Calu3 (cell line): ENCODE data around the gene CCDC136. TPM values are rescaled to one million over a fixed set of nuclear protein-coding genes. Genes with fewer than 3 reads are reported as not detected.

Source experiments
- BruUV-seq: library from RNA; stranded (reverse); fragments of 400-500 nt; replicated peaks from 2 replicates; lab custom pipeline; 2021; lab: Mats Ljungman, UMichigan
- CTCF ChIA-PET: fragments of 300-600 bp; sonication (Branson Sonifier 250); formaldehyde crosslinking; loops from one replicate; lab custom pipeline; 2022; ENCODE audit warnings: antibody characterized with exemption; lab: Charles Lee
- DNase-seq: peaks from one replicate; pipeline ENCODE4 v3.0.0; 2022
- H3K27ac Mint-ChIP-seq: one replicate; pipeline ENCODE4 v1.8.0; 2022; ENCODE audit warnings: mixed read lengths; ENCODE audit not compliant: unreplicated experiment
- H3K27me3 Mint-ChIP-seq: one replicate; pipeline ENCODE4 v1.8.0; 2022; ENCODE audit warnings: mixed read lengths; ENCODE audit not compliant: unreplicated experiment
- H3K36me3 Mint-ChIP-seq: one replicate; pipeline ENCODE4 v1.8.0; 2022; ENCODE audit warnings: mild to moderate bottlenecking, moderate library complexity, mixed read lengths; ENCODE audit not compliant: insufficient read depth, unreplicated experiment
- H3K4me1 Mint-ChIP-seq: one replicate; pipeline ENCODE4 v1.8.0; 2022; ENCODE audit warnings: mild to moderate bottlenecking, low read depth, mixed read lengths; ENCODE audit not compliant: unreplicated experiment
- H3K4me3 Mint-ChIP-seq: one replicate; pipeline ENCODE4 v1.8.0; 2022; ENCODE audit warnings: mild to moderate bottlenecking, low read depth, moderate library complexity, mixed read lengths; ENCODE audit not compliant: unreplicated experiment
- H3K9me3 Mint-ChIP-seq: one replicate; pipeline ENCODE4 v1.8.0; 2022; ENCODE audit warnings: low read depth, mixed read lengths; ENCODE audit not compliant: unreplicated experiment
- intact Hi-C: fragments of 100-400 bp; cut with micrococcal nuclease; formaldehyde crosslinking; loops from one replicate; pipeline ENCODE4 v1.10.0; 2022; ENCODE audit not compliant: unreplicated experiment
- total RNA-seq: library from RNA; stranded (reverse); gene quantifications from 2 replicates; pipeline ENCODE4 v1.2.3, GENCODE V29; 2022
- TF ChIP-seq, protein P1 (sequence below): fragments of 200-600 bp; IDR thresholded peaks from one replicate; pipeline ENCODE4 v1.8.0; 2022; ENCODE audit warnings: antibody characterized with exemption; ENCODE audit not compliant: unreplicated experiment

Gene CCDC136
- total RNA-seq, 1 experiment from 2014 or later, result 5.9 TPM

DNA sequence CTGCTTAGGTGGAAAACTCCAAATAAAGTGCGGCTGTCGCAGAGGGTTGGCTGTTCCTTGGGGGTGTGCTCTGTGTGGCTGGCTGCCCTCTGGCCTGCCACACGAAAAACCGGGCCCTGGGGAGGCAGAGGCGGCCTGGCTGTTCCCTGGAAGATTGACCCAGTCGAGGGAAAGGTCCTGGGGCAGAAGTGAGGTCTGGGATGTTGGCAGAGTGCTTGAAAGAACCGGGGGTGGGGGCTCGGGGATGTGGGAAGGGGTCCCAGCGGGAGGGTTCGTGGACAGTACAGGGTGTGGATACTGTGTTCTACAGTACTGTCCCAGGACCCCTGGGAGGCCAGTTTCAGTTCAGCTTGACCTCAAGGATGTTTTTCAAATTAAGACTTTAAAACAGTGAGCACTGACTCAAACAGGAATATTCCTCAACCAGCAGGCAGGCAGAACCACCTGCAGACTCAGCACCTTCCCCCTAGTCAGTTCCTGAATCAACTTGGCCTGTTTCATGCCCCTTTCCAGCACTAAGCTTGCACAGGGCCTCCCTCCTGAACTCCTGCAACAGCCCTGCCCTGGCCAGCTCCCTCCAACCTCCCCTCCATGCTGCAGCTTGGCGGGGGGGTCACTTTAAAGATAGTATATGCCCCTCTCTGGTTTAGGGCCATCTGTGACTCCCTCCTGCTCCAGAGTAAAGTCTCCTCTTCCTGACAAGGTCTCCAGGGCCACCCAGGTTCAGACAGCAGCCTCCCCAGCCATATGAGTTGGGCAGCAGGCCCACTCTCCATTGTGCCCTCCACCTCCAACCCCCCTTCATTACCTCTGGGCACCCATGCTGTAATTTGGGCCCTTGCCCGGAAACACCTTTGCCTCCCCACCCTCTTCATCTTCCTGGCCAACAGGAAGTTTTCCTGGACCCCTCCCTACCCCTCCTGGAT, 67.7 kb downstream of the CCDC136 start:
- Mint-ChIP-seq H3K9me3 (no peaks in the 10 kb centered on the region), H3K27ac (no peak overlapping the region), H3K4me3 (no peak overlapping the region), H3K27me3 (peaks cover 26% of the 10 kb centered on the region), H3K4me1 (peaks cover 8% of the 10 kb centered on the region), H3K36me3 (peaks cover 22% of the 10 kb centered on the region)
- CTCF ChIA-PET, result interaction anchor here (0.9 to 1.1 kb wide), 3 partner anchors 9 to 232 kb away, joined by 3 to 4 read pairs (median 3); no protein-coding TSS in a partner anchor
- no TSS peak for BruUV-seq
- no peak for DNase-seq
- intact Hi-C loops, result loop anchor here (10.0 kb wide), 1 partner anchor 75 kb away; no protein-coding TSS in a partner anchor
- TF ChIP-seq, protein P1, sequence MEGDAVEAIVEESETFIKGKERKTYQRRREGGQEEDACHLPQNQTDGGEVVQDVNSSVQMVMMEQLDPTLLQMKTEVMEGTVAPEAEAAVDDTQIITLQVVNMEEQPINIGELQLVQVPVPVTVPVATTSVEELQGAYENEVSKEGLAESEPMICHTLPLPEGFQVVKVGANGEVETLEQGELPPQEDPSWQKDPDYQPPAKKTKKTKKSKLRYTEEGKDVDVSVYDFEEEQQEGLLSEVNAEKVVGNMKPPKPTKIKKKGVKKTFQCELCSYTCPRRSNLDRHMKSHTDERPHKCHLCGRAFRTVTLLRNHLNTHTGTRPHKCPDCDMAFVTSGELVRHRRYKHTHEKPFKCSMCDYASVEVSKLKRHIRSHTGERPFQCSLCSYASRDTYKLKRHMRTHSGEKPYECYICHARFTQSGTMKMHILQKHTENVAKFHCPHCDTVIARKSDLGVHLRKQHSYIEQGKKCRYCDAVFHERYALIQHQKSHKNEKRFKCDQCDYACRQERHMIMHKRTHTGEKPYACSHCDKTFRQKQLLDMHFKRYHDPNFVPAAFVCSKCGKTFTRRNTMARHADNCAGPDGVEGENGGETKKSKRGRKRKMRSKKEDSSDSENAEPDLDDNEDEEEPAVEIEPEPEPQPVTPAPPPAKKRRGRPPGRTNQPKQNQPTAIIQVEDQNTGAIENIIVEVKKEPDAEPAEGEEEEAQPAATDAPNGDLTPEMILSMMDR, result no peak

DNA sequence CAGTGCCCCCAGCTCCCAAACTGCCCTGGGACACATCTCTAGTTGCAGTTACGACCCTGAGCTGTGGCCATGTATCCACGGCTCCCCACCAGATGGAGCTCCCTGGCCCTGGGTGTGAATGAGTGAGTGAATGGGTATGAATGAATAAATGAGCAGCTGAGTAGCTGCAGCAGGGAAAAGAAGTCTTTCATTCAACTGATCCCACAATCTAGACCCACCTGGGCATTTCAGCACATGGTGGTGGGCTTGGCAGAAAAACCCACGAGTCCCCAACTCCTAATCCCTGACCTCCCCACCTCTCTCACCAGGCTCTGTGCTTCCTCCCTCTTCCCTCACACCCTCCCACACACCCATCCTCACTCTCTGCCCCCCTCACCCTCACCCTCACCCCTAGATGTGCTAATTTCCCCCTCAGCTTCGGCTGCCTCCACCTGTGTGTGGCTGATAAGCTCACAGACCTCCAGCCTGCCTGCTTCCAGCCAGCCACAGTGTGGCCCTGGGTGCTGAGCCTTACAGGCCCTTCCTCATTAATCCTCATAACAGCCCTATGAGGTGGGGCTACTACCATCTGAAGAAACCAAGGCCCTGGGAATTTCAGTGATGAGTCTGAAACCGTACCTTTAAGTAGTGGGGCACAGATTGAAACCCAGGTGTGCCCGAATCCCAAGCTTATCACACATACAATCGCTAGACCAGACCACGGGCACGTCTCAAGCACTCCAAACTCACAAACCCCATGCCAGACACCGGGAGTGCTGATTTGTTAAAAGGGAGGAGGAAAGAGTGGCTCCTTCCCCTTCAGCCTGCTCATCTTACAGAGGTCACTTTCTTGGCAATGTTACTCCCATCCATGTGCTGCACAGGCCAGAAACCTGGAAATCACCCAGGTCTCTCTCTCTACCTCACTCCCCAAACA, 68.6 kb downstream of the CCDC136 start:
- intact Hi-C loops, result loop anchor here (10.0 kb wide), 1 partner anchor 76 kb away; no protein-coding TSS in a partner anchor
- H3K4me1 Mint-ChIP-seq, result peaks cover 8% of the 10 kb centered on the region
- no peak for DNase-seq
- no peak overlapping the region for H3K4me3 Mint-ChIP-seq
- no peak overlapping the region for H3K27ac Mint-ChIP-seq
- H3K36me3 Mint-ChIP-seq, result peaks cover 27% of the 10 kb centered on the region
- no peaks in the 10 kb centered on the region for H3K9me3 Mint-ChIP-seq
- BruUV-seq, result no TSS peak
- H3K27me3 Mint-ChIP-seq, result peaks cover 20% of the 10 kb centered on the region
- CTCF ChIA-PET, result interaction anchor here (0.6 to 1.1 kb wide), 4 partner anchors 10 to 231 kb away, joined by 3 to 4 read pairs (median 3); no protein-coding TSS in a partner anchor
- TF ChIP-seq, protein P1, result no peak

DNA sequence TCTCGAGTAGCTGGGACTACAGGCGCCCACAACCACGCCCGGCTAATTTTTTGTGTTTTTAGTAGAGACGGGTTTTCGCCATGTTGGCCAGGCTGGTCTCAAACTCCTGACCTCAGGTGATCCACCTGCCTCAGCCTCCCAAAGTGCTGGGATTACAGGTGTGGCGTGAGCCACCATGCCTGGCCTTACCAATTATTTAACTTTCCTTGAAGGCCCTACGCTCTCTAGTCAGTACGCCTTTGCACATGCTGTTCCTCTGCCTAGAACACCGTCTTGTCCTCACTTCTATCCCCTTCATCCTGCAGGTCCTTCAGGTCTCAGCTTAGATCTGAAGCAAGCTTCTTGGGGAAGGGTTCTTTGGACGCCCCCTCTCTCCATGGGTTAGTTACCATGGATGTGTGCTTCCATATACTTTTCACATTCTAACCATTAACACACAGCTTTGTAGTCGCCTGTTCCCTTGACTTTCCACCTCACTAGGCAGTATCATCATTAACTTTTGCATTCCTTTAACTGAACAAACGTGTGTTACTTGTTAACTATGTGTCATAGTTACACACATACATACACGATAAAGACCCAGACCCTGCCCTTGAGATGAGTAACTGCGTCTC, 70.3 kb downstream of the CCDC136 start:
- H3K27ac Mint-ChIP-seq, result peak overlapping the region; percentile 82
- H3K36me3 Mint-ChIP-seq, result peaks cover 32% of the 10 kb centered on the region
- peaks cover 8% of the 10 kb centered on the region for H3K27me3 Mint-ChIP-seq
- H3K9me3 Mint-ChIP-seq, result no peaks in the 10 kb centered on the region
- peak overlapping the region; percentile 90 for H3K4me3 Mint-ChIP-seq
- intact Hi-C loops, result loop anchor here (2.0 to 10.0 kb wide), 2 partner anchors 77 to 229 kb away; no protein-coding TSS in a partner anchor
- H3K4me1 Mint-ChIP-seq, result peaks cover 8% of the 10 kb centered on the region
- TF ChIP-seq, protein P1, result no peak
- DNase-seq, result no peak
- no TSS peak for BruUV-seq
- CTCF ChIA-PET, result interaction anchor here (0.5 to 1.9 kb wide), 2 partner anchors 230 to 393 kb away, joined by 3 to 9 read pairs; no protein-coding TSS in a partner anchor
